Coronary artery (tissue), 2 donors: Measurements from ENCODE around the gene KEL.

Experiments used
- DNase-seq: peaks from one replicate; pipeline ENCODE4 v3.0.0-alpha.2; 2017; ENCODE audit warnings: low spot score
- H3K27ac ChIP-seq, 2 donors: fragments of 200-600 bp; sonication (generic); one replicate each; pipeline ENCODE4 v1.5.1; 2016 to 2019
- H3K4me3 ChIP-seq: fragments of 200-600 bp; sonication (generic); 2 replicates; pipeline ENCODE4 v1.5.1; 2016; ENCODE audit warnings: mild to moderate bottlenecking, moderate library complexity
- CTCF ChIP-seq: fragments of 200-600 bp; sonication (generic); IDR thresholded peaks from one replicate; pipeline ENCODE4 v1.5.1; 2019; ENCODE audit warnings: antibody characterized with exemption

KEL gene

GRCh38 chr7:142894985-142895593 is 67.1 kb downstream of the KEL start:
- no peak for TF ChIP-seq CTCF
- no peak overlapping the region for H3K27ac ChIP-seq
- H3K4me3 ChIP-seq = no peak overlapping the region
- peak; percentile 46 for DNase-seq

GRCh38 chr7:142894112-142894984 is 67.8 kb downstream of the KEL start:
- no peak for TF ChIP-seq CTCF
- no peak overlapping the region for H3K27ac ChIP-seq
- peak; percentile 55 for DNase-seq
- no peak overlapping the region for H3K4me3 ChIP-seq

GRCh38 chr7:142892951-142893350 is 69.2 kb downstream of the KEL start:
- Histone ChIP-seq H3K27ac (no peak overlapping the region), H3K4me3 (no peak overlapping the region)
- peak; percentile 33 for DNase-seq
- no peak for TF ChIP-seq CTCF

- Histone ChIP-seq H3K4me3 (no peak overlapping the region), H3K27ac (no peak overlapping the region)
- DNase-seq = peak; percentile 7
- no peak for TF ChIP-seq CTCF
These were observed 70.6 kb downstream of the KEL start for GRCh38 chr7:142891490-142892082.
